T-helper 17 cell (primary cell): ENCODE measurements around the gene ZNF274. TPM values are rescaled to one million over a fixed set of nuclear protein-coding genes. Genes with fewer than 3 reads are reported as not detected.

Experiments used
- ATAC-seq: fragments of 150-1000 bp; cut with Tn5 transposase; 2 replicates; pipeline ENCODE4 v1.10.0; 2021; ENCODE audit warnings: mild to moderate bottlenecking, moderate library complexity
- DNase-seq, 3 donors: peaks; one replicate each; pipeline versions ENCODE4 v3.0.0 to v3.0.0-alpha.2; 2020 to 2021
- H3K9me3 ChIP-seq: one replicate; pipeline ENCODE4 v1.7.0; 2013; ENCODE audit warnings: low read length, mild to moderate bottlenecking; ENCODE audit not compliant: control insufficient read depth, poor library complexity, severe bottlenecking
- H3K27ac Mint-ChIP-seq: one replicate; pipeline ENCODE4 v1.8.0; 2022; ENCODE audit warnings: mild to moderate bottlenecking, moderate library complexity, mixed read lengths
- H3K27me3 Mint-ChIP-seq: one replicate; pipeline ENCODE4 v1.8.0; 2022; ENCODE audit warnings: mixed read lengths
- H3K36me3 Mint-ChIP-seq: one replicate; pipeline ENCODE4 v1.8.0; 2022; ENCODE audit warnings: low read depth, mixed read lengths
- H3K4me1 Mint-ChIP-seq: one replicate; pipeline ENCODE4 v1.8.0; 2022; ENCODE audit warnings: mild to moderate bottlenecking, mixed read lengths
- H3K4me3 Mint-ChIP-seq: one replicate; pipeline ENCODE4 v1.8.0; 2022; ENCODE audit warnings: mild to moderate bottlenecking, moderate library complexity, mixed read lengths
- total RNA-seq, 4 donors: library from RNA in 2 of 4; stranded (reverse) in 2 of 4; gene quantifications; one replicate each; pipeline ENCODE4 v1.2.3 and lab custom pipeline; 2022 to 2026

ZNF274 gene
- total RNA-seq, 2 donors from 2014 or later = 30.4 to 41.0 TPM

DNA sequence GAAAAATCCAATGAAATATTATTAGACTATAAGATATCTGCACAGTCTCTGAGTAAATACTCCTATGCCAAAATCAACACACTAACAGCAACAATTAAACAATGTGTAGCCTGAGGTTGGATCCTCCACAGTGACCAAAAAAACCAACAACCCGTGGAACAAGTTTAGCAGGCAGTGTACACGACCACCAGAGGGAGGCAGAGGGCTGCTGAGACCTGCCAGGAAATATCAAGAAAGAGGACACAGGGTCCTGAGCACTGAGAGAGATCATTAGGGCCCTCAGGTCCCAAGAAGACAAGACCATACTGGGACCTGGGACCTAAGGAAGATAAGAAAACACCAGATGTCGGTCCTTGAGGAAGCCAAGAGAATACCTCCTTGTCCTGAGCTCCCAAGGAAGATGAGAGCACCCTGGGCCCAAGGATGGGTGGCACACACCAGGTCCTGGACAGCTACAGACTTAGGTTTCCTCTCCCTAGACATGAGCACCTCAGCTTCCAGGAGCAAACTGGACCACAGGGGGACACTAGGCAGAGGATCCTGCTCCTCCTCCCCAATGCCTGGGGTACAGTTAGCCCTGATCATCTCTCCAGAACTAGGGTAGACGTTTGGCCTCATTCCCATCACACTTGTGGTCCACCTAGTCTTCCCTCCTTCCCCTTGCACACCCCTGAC is 822 bp upstream of the ZNF274 start:
- no peaks in the 10 kb centered on the region for H3K27me3 Mint-ChIP-seq
- H3K4me3 Mint-ChIP-seq = peak overlapping the region; percentile 87
- DNase-seq = peak in 2 of 3 donors; percentile 24 to 48
- peaks cover 10% of the 10 kb centered on the region for H3K36me3 Mint-ChIP-seq
- no peak for ATAC-seq
- peak overlapping the region; percentile 84 for H3K27ac Mint-ChIP-seq
- peaks cover 55% of the 10 kb centered on the region for H3K9me3 ChIP-seq
- peaks cover 9% of the 10 kb centered on the region for H3K4me1 Mint-ChIP-seq

DNA sequence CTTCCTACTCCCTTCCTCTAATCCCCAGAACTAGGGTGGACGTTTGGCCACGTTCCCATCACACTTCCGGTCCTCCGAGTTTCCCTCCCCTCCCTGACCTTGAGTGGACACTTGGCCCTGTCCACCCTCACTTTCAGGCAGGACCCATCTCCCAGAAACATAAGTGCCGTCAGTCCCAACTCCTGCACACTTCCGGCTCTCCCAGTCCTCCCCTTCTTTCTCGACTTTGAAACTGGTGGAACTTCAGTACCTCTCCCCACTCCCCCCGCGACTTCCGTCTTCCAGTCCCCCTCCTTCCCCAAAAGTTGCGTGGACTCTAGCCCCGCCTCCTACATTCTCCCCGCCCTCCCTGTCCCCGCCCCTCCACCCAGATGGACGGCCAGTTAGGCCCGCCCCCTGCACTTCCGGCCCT is 278 bp upstream of the ZNF274 start:
- H3K9me3 ChIP-seq = peaks cover 56% of the 10 kb centered on the region

GRCh38 chr19:58183817-58184215 is 955 bp downstream of the ZNF274 start:
- peak overlapping the region; percentile 84 for H3K27ac Mint-ChIP-seq
- H3K4me3 Mint-ChIP-seq = peak overlapping the region; percentile 87
- H3K27me3 Mint-ChIP-seq = no peaks in the 10 kb centered on the region
- peaks cover 9% of the 10 kb centered on the region for H3K4me1 Mint-ChIP-seq
- DNase-seq (no peak), ATAC-seq (no peak)
- H3K36me3 Mint-ChIP-seq = peaks cover 10% of the 10 kb centered on the region
- H3K9me3 ChIP-seq = peaks cover 58% of the 10 kb centered on the region

More for the DNA sequence above, 278 bp upstream of the ZNF274 start:
- peak; percentile 76 for ATAC-seq
- H3K4me1 Mint-ChIP-seq = peaks cover 9% of the 10 kb centered on the region
- peak overlapping the region; percentile 87 for H3K4me3 Mint-ChIP-seq
- peak overlapping the region; percentile 84 for H3K27ac Mint-ChIP-seq
- H3K27me3 Mint-ChIP-seq = no peaks in the 10 kb centered on the region
- H3K36me3 Mint-ChIP-seq = peaks cover 10% of the 10 kb centered on the region
- peak in 1 of 3 donors; percentile 70 for DNase-seq

DNA sequence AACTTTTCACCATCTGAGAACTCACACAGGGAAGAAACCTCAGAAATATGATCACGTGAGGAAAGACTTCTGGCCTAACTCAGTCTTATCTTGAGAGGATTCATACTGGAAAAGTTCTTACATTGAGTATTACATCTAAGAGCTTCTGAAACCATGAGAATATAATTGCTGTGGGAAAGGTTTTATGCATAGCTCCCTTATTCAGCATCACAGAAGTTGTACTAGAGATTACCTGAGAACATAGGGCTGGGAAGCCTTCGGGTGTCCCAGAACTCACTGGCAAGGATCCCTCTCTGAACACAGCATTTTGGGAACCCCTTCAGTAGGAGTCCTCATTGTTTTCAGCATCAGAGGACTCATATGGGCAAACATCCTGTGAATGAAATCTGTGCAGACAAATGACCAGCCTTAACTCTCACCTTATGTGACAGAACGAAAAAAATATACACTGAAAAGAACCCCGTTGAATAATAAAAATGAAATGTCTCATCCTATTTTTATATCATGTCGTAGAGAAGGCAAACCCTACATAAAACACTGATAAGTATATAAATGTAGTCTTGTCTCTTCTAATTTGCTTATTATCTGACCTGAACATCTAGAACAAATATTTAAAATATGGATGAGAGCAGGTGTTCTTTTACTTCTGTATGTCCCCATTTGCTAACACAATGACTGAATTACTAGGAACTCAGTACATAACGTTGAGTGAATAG is 14.2 kb downstream of the ZNF274 start:
- H3K36me3 Mint-ChIP-seq = peaks cover 16% of the 10 kb centered on the region
- H3K27me3 Mint-ChIP-seq = no peaks in the 10 kb centered on the region
- H3K4me1 Mint-ChIP-seq = no peaks in the 10 kb centered on the region
- ATAC-seq (no peak), DNase-seq (no peak)
- H3K27ac Mint-ChIP-seq = no peak overlapping the region
- H3K9me3 ChIP-seq = peaks cover 91% of the 10 kb centered on the region
- H3K4me3 Mint-ChIP-seq = no peak overlapping the region

DNA sequence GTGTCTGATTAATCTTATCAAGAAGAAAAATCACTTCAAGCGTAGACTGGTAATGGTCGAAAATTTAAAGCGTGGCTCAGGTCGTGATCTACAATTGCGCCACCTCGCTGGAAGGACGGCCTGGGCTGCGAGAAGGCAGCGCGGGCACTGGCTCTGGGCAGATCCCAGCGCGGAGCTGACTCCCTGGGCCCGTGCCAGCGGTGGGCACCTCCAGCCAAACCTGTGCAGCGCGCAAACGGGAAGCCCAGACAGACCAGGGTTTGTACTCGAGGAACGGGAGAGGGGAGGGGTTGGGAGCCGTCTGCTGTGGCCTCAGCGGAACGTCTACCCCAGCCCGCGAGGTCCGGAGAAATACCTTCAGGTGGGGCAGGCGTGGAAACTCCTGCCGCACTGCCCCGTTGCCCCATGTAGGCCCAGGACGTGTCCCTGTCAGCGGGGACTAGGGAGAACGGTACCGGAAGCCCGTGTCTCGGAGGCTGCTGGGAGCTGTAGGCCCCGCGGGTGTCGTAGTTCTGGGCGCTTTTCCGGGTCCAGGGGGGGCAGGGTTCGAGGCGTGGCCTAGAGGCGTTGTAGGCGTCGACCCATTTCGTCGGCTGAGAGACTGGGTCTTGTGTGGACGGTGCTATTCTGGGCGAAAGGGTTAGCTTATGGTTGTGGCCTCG is 21.1 kb downstream of the ZNF274 start:
- no peak for ATAC-seq
- H3K9me3 ChIP-seq = peaks cover 81% of the 10 kb centered on the region
- peaks cover 20% of the 10 kb centered on the region for H3K36me3 Mint-ChIP-seq
- no peaks in the 10 kb centered on the region for H3K4me1 Mint-ChIP-seq
- no peaks in the 10 kb centered on the region for H3K27me3 Mint-ChIP-seq
- H3K27ac Mint-ChIP-seq = no peak overlapping the region
- H3K4me3 Mint-ChIP-seq = no peak overlapping the region
- no peak for DNase-seq

DNA sequence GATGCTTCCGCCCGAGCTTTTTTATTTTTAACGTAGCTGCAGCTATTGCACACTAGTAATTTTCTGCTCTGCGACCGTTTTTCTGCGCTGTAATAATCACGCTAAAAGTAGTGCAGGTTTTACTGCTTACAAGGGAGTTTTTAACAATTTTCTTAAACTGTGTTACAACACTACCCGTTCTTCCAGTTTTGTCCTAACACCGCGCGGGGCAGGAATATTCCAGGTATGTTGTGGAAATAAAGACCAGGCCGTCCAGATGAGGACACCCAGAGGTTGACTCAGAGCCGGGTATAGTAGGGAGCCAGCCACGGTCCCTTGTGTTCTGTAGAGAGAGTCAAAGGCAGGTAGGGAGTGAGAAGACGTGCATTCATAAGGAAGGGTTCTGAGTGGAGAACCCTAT is 21.7 kb downstream of the ZNF274 start:
- Mint-ChIP-seq H3K4me3 (no peak overlapping the region), H3K27me3 (no peaks in the 10 kb centered on the region), H3K36me3 (peaks cover 20% of the 10 kb centered on the region), H3K4me1 (no peaks in the 10 kb centered on the region), H3K27ac (no peak overlapping the region)
- no peak for ATAC-seq
- no peak for DNase-seq
- peaks cover 79% of the 10 kb centered on the region for H3K9me3 ChIP-seq

DNA sequence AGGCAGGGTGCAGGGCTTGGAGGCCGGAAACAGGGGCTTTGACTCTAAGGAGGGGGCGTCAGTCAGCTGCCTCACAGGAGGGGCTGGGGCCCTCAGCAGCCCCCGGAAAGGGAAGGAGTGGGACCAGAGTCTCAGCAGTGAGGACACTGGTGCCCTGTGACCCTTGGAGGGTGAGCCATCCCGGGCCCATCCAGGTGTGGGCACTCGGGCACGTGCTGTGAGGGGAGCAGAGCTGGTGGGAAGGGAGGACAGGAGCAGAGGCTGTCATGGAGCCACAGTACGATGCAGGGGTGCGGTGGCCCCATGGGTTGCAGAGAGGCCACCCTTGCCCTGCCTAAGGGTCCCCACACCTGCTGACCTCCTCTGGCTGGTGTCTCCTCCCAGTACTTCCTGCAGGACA is 26.7 kb downstream of the ZNF274 start:
- Mint-ChIP-seq H3K27ac (no peak overlapping the region), H3K4me1 (no peaks in the 10 kb centered on the region), H3K36me3 (peaks cover 23% of the 10 kb centered on the region), H3K4me3 (no peak overlapping the region), H3K27me3 (no peaks in the 10 kb centered on the region)
- peaks cover 76% of the 10 kb centered on the region for H3K9me3 ChIP-seq
- DNase-seq = no peak
- ATAC-seq = no peak

GRCh38 chr19:58212336-58213074 is 29.6 kb downstream of the ZNF274 start:
- H3K9me3 ChIP-seq = peaks cover 47% of the 10 kb centered on the region
- Mint-ChIP-seq H3K4me1 (no peaks in the 10 kb centered on the region), H3K27me3 (no peaks in the 10 kb centered on the region), H3K27ac (no peak overlapping the region), H3K36me3 (peaks cover 13% of the 10 kb centered on the region), H3K4me3 (no peak overlapping the region)
- DNase-seq = no peak
- ATAC-seq = no peak

GRCh38 chr19:58213075-58213369 is 30.2 kb downstream of the ZNF274 start:
- Mint-ChIP-seq H3K36me3 (peaks cover 11% of the 10 kb centered on the region), H3K4me1 (no peaks in the 10 kb centered on the region), H3K27ac (no peak overlapping the region), H3K27me3 (no peaks in the 10 kb centered on the region), H3K4me3 (no peak overlapping the region)
- ATAC-seq (no peak), DNase-seq (no peak)
- H3K9me3 ChIP-seq = peaks cover 43% of the 10 kb centered on the region

DNA sequence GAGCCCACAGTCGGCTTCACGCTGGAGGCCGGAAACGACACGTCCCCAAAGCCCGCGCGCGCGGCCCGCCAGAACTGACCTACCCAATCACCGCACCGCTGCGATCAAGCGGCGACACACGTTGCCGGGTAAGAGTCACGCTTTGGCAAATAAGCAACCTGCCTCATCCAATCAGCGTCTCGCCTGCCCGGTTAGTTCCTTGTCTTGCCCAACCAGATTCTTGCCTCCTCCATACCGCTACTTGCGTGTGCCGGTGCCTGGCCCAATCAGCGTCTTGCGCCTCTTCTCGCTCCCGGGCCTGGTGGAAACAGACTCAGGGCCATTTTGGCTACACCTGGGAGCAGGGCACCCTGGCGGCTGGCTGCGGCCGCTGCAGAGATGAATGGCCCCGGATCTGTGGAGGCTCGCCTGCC is 34.2 kb downstream of the ZNF274 start:
- no peak for ATAC-seq
- peaks cover 2% of the 10 kb centered on the region for H3K36me3 Mint-ChIP-seq
- no peaks in the 10 kb centered on the region for H3K27me3 Mint-ChIP-seq
- H3K27ac Mint-ChIP-seq = no peak overlapping the region
- H3K4me1 Mint-ChIP-seq = no peaks in the 10 kb centered on the region
- no peak overlapping the region for H3K4me3 Mint-ChIP-seq
- H3K9me3 ChIP-seq = peaks cover 22% of the 10 kb centered on the region
- no peak for DNase-seq

DNA sequence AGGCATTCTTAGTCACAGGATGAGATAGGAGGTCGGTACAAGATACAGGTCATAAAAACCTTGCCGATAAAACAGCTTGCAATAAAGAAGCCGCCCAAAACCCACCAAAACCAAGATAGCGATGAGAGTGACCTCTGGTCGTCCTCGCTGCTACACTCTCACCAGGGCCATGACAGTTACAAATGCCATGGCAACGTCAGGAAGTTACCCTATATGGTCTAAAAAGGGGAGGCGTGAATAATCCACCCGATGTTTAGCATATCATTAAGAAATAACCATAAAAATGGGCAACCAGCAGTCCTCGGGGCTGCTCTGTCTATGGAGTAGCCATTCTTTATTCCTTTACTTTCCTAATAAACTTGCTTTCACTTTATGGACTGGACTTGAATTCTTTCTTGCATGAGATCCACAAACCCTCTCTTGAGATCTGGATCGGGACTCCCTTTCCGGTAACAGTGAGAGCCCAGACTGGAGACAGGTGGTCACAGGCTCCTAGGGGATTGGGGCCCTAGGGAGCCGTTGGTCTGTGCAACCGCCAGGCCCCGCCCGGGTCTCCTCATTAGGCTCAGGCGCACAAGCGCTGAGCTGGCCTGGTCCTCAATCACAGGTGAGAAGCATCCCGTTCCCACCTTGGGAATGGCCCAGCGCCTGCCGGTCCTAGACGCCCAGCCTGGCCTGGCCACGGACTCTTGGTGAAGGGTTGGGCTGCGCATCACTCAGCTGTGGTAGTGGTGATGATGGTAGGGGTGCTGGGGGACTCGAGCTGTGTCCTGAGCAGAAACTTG is 34.9 kb downstream of the ZNF274 start:
- Mint-ChIP-seq H3K27ac (no peak overlapping the region), H3K36me3 (no peaks in the 10 kb centered on the region), H3K4me3 (no peak overlapping the region), H3K27me3 (no peaks in the 10 kb centered on the region), H3K4me1 (no peaks in the 10 kb centered on the region)
- ATAC-seq (no peak), DNase-seq (no peak)
- H3K9me3 ChIP-seq = peaks cover 19% of the 10 kb centered on the region

GRCh38 chr19:58218899-58219298 is 36.0 kb downstream of the ZNF274 start:
- H3K9me3 ChIP-seq = peaks cover 10% of the 10 kb centered on the region
- no peaks in the 10 kb centered on the region for H3K27me3 Mint-ChIP-seq
- no peaks in the 10 kb centered on the region for H3K4me1 Mint-ChIP-seq
- DNase-seq (peak in 2 of 3 donors; percentile 18 to 25), ATAC-seq (peak; percentile 62)
- H3K4me3 Mint-ChIP-seq = no peak overlapping the region
- H3K36me3 Mint-ChIP-seq = no peaks in the 10 kb centered on the region
- H3K27ac Mint-ChIP-seq = no peak overlapping the region
